Astrocyte (in vitro differentiated cells and primary cell): Measurements from ENCODE around the gene CCR6.

Experiments
- EZH2 ChIP-seq: IDR thresholded peaks from 2 replicates; pipeline ENCODE4 v1.6.1; 2012; ENCODE audit warnings: mild to moderate bottlenecking, low read length, inconsistent platforms; ENCODE audit not compliant: insufficient read depth
- TF ChIP-seq, protein P1 (sequence below): IDR thresholded peaks from 2 replicates; pipeline ENCODE4 v1.5.1; 2011; ENCODE audit warnings: low read depth, mild to moderate bottlenecking, inconsistent platforms, low read length, moderate library complexity; ENCODE audit not compliant: insufficient read depth

DNA sequence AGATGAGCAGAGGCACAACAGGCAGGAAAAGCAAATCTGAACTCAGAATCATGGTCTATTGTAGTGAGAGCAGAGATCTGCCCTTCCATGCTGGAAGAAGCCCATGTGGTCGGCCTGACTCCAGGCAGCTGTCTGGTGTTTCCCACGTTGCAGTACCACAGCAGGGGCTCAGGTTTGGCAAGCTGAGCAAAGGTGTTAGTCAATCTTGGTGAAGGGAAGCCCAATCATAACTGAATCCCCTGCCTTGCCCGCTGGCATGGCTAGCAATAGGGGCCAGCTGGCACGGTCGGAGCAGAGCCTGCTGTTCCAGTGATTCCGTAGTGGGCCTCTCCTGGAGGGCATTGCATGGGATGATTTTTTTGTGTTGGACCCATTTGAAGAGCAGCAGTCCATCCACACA lies 17.8 kb upstream of the CCR6 start:
- TF ChIP-seq, protein P1, sequence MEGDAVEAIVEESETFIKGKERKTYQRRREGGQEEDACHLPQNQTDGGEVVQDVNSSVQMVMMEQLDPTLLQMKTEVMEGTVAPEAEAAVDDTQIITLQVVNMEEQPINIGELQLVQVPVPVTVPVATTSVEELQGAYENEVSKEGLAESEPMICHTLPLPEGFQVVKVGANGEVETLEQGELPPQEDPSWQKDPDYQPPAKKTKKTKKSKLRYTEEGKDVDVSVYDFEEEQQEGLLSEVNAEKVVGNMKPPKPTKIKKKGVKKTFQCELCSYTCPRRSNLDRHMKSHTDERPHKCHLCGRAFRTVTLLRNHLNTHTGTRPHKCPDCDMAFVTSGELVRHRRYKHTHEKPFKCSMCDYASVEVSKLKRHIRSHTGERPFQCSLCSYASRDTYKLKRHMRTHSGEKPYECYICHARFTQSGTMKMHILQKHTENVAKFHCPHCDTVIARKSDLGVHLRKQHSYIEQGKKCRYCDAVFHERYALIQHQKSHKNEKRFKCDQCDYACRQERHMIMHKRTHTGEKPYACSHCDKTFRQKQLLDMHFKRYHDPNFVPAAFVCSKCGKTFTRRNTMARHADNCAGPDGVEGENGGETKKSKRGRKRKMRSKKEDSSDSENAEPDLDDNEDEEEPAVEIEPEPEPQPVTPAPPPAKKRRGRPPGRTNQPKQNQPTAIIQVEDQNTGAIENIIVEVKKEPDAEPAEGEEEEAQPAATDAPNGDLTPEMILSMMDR: no peak
- no peak for TF ChIP-seq EZH2
